GM06990 (cell line): ENCODE measurements around the gene MRPL54.

Experiments
- DNase-seq: peaks from one replicate; pipeline ENCODE4 v3.0.0-alpha.2; 2011; ENCODE audit not compliant: insufficient read length; ENCODE audit errors: extremely low read depth
- H3K27me3 ChIP-seq: replicated peaks from 2 replicates; pipeline ENCODE4 v1.6.0; 2011; ENCODE audit warnings: low read length; ENCODE audit not compliant: control insufficient read depth, insufficient read depth
- H3K36me3 ChIP-seq: 2 replicates; pipeline ENCODE4 v1.5.1; 2011; ENCODE audit warnings: low read length; ENCODE audit not compliant: control insufficient read depth, insufficient read depth
- H3K4me3 ChIP-seq: replicated peaks from 2 replicates; pipeline ENCODE4 v1.5.1; 2011; ENCODE audit warnings: low read depth, mild to moderate bottlenecking, control low read depth, low read length
- CTCF ChIP-seq: IDR thresholded peaks from 2 replicates; pipeline ENCODE4 v1.5.1; 2011; ENCODE audit warnings: low read length, control low read depth, mild to moderate bottlenecking, inconsistent platforms; ENCODE audit not compliant: insufficient read depth, poor library complexity, severe bottlenecking

MRPL54 gene

GRCh38 chr19:3804429-3804828, 41.9 kb downstream of the MRPL54 start:
- no peak overlapping the region for H3K4me3 ChIP-seq
- TF ChIP-seq CTCF = no peak
- H3K27me3 ChIP-seq = no peaks in the 10 kb centered on the region
- no peaks in the 10 kb centered on the region for H3K36me3 ChIP-seq
- DNase-seq = no peak

- Histone ChIP-seq H3K36me3 (no peaks in the 10 kb centered on the region), H3K27me3 (no peaks in the 10 kb centered on the region), H3K4me3 (no peak overlapping the region)
- no peak for DNase-seq
- no peak for TF ChIP-seq CTCF
Measured at GRCh38 chr19:3805859-3806258, 43.4 kb downstream of the MRPL54 start.

- no peak overlapping the region for H3K4me3 ChIP-seq
- no peaks in the 10 kb centered on the region for H3K27me3 ChIP-seq
- no peak for DNase-seq
- no peak for TF ChIP-seq CTCF
- H3K36me3 ChIP-seq = no peaks in the 10 kb centered on the region
Measured at GRCh38 chr19:3807131-3807480, 44.6 kb downstream of the MRPL54 start.

- Histone ChIP-seq H3K36me3 (no peaks in the 10 kb centered on the region), H3K4me3 (no peak overlapping the region), H3K27me3 (no peaks in the 10 kb centered on the region)
- DNase-seq = no peak
- no peak for TF ChIP-seq CTCF
Measured at GRCh38 chr19:3807574-3808354, 45.3 kb downstream of the MRPL54 start.

- H3K36me3 ChIP-seq = no peaks in the 10 kb centered on the region
- H3K27me3 ChIP-seq = no peaks in the 10 kb centered on the region
- no peak for DNase-seq
- H3K4me3 ChIP-seq = no peak overlapping the region
- no peak for TF ChIP-seq CTCF
Measured at GRCh38 chr19:3808420-3809143, 46.1 kb downstream of the MRPL54 start.
